LNCAP (cell line): ENCODE results near the gene TOB1.

Experiments used
- TF ChIP-seq, protein P1 (sequence below): fragments of 450-650 bp; IDR thresholded peaks from 2 replicates; pipeline ENCODE4 v1.5.1; 2017; ENCODE audit warnings: mild to moderate bottlenecking

The TOB1 gene

DNA sequence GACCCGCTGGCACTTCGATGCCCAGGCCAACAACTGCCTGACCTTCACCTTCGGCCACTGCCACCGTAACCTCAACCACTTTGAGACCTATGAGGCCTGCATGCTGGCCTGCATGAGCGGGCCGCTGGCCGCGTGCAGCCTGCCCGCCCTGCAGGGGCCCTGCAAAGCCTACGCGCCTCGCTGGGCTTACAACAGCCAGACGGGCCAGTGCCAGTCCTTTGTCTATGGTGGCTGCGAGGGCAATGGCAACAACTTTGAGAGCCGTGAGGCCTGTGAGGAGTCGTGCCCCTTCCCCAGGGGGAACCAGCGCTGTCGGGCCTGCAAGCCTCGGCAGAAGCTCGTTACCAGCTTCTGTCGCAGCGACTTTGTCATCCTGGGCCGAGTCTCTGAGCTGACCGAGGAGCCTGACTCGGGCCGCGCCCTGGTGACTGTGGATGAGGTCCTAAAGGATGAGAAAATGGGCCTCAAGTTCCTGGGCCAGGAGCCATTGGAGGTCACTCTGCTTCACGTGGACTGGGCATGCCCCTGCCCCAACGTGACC lies 25.8 kb downstream of the TOB1 start:
- TF ChIP-seq, protein P1, sequence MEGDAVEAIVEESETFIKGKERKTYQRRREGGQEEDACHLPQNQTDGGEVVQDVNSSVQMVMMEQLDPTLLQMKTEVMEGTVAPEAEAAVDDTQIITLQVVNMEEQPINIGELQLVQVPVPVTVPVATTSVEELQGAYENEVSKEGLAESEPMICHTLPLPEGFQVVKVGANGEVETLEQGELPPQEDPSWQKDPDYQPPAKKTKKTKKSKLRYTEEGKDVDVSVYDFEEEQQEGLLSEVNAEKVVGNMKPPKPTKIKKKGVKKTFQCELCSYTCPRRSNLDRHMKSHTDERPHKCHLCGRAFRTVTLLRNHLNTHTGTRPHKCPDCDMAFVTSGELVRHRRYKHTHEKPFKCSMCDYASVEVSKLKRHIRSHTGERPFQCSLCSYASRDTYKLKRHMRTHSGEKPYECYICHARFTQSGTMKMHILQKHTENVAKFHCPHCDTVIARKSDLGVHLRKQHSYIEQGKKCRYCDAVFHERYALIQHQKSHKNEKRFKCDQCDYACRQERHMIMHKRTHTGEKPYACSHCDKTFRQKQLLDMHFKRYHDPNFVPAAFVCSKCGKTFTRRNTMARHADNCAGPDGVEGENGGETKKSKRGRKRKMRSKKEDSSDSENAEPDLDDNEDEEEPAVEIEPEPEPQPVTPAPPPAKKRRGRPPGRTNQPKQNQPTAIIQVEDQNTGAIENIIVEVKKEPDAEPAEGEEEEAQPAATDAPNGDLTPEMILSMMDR, result no peak

DNA sequence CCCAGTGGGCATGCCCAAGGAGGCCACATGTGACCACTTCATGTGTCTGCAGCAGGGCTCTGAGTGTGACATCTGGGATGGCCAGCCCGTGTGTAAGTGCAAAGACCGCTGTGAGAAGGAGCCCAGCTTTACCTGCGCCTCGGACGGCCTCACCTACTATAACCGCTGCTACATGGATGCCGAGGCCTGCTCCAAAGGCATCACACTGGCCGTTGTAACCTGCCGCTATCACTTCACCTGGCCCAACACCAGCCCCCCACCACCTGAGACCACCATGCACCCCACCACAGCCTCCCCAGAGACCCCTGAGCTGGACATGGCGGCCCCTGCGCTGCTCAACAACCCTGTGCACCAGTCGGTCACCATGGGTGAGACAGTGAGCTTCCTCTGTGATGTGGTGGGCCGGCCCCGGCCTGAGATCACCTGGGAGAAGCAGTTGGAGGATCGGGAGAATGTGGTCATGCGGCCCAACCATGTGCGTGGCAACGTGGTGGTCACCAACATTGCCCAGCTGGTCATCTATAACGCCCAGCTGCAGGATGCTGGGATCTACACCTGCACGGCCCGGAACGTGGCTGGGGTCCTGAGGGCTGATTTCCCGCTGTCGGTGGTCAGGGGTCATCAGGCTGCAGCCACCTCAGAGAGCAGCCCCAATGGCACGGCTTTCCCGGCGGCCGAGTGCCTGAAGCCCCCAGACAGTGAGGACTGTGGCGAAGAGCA lies 26.4 kb downstream of the TOB1 start:
- TF ChIP-seq, protein P1, result no peak

DNA sequence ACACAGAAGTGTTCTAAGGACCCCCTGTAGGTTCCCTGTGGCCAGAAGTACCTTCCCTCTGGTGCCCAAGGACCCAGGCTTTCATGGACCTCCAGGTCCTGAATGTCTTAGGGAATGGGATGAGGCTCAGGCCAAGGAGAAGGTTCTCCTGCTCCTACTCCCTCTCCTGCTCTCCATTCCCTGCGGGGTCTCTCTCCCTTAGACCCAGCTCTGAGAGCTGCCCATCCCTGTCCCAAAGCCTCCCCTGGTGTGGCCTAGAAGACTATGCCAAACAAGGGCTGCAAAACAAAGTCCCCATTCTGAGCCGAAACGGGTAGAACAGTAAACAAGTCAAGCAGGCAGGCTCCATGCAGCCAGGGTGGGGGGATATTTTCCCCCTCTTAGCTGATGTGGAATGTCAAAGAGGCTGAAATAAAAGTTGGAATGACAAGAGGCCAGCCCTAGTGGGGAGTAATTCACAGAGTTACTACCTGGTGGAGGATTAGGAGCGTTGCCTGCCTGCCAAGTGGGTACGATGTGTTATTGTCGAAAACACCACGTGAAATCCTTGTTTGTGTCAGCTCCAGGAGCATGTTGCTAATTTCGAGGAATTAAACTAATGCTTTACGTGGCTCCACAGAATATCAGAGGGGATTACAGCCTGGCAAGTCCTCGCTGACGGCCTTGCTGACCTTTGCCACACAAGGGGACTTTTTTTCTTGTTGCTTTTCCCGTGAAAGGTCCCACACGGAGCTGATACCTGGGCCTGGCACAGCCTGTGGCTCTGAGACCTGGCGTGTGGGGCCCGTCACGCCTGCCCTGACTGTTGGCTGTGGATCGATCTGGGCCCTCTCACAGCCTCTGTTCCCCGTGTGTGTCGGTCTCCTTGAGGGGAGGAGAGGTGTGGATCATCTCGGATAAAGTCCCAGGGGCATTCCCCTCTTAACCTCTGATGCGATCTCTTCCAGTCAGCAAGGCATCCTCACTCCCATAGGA lies 27.9 kb downstream of the TOB1 start:
- TF ChIP-seq, protein P1, result no peak

DNA sequence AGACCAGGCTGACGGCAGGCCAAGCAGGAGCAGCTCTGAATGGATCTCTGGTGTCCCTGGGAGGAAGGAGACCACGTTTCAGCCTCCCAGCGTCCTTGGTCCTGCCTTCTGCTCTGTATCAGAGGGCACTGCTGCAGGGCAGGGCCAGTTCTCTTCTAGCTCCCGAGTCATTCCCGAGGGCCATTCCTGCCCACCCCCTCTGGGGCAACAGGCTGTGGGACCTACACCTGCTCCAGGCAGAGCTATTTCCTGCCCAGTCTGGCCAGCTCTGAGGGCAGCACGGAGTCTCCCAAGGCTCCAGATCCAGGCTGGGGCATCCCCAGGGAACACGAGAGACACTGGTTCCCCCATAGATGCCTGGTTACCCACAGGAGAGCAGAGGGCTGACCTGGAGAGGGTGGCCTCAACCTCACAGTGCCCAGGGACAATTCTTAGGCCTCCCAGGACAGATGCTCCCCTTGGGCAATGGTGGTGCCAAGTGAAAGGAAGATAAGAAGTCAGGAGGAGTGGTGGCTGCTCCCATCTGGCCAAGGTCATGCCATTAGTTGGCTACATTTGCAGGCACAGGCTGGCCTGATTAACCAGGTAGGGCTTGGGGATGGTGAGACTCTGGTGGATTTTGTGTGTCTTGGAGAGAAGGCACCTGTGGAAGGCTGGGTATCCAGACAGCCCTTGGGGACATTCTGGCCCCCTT lies 28.7 kb downstream of the TOB1 start:
- TF ChIP-seq, protein P1, result no peak

DNA sequence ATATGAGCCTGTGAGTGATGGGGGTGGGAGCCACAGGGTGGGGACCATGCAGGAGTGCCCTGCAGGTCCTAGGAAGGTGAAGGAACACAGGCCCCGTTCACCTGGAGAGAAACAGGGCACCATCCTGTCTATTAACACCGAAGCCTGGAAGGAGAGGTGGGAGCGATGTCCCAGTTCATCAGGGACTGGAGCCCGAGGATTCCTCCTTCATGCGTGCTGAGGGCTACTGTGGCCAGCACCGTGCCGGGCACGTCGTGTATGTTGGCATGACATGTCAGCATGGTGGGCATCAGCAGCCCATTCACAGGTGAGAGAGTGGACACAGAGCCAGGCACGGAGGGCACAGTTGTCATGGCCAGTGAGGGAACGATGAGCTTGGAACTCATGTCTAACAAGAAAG lies 29.3 kb downstream of the TOB1 start:
- TF ChIP-seq, protein P1, result no peak

DNA sequence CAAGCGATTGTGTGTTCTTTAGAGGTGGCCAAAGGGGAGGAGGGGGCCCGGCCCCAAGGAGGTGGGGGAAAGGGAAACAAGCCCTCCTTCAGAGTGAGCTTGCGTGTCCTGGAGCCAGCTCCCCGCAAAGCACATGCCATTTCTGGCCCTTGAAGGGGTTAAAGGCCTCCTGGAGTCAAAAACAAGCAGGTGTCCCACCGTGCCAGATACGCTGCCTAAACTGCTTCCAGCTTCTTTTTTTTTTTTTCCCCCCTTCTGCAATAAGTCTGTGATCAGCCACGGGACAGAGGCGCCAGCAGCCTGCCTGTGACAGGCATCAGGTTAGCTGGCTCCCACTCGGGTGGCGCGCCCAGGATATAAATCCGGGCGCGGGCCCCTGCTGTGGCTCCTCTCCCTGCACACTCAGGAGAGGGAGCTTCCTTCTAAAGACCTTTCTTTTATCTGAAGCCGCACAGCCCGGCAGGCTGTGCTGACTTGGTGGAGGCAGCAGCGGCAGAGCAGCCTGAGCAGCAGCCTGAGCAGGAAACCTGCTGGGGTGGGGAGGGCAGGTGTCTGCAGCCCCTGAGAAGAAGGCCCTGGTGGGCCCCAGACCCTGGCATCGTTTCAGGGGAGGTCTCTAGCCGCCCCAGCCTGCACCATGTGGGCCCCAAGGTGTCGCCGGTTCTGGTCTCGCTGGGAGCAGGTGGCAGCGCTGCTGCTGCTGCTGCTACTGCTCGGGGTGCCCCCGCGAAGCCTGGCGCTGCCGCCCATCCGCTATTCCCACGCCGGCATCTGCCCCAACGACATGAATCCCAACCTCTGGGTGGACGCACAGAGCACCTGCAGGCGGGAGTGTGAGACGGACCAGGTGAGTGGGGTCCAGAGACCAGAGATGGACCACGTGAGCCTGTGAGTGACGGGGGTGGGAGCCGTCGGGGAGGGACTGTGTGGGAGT lies 30.6 kb downstream of the TOB1 start, which contains the start of gene WFIKKN2:
WFIKKN2 (plus strand) TSS at position 286 of the 934 bp plus-strand sequence; CDS start at position 638, 352 bp downstream.
- TF ChIP-seq, protein P1, result no peak
